CD1c-positive myeloid dendritic cell (primary cell): ENCODE measurements around the gene HSD17B14.

Experiments used
- DNase-seq: peaks from one replicate; pipeline ENCODE4 v3.0.0-alpha.2; 2016; ENCODE audit errors: extremely low spot score

Gene HSD17B14

GRCh38 chr19:48826606-48827020 is 9.7 kb downstream of the HSD17B14 start:
- no peak for DNase-seq

DNA sequence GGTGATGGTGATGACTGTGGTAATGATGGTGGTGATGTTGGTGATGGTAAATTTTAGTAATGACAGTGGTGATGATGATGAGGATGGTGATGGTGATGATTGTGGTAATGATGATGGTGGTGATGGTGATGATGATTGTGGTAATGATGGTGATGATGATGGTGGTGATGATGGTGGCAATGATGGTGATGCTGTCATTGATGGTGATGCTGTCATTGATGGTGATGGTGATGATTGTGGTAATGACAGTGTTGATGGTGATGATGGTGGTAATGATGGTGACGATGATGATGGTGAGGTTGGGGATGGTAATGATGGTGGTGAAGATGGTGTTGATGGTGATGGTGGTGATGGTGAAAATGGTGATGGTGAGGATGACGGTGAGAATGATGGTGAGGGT is 13.8 kb downstream of the HSD17B14 start:
- no peak for DNase-seq

- DNase-seq, result no peak
Observed at GRCh38 chr19:48821633-48822032, 14.7 kb downstream of the HSD17B14 start.

- DNase-seq, result no peak
Observed at GRCh38 chr19:48819366-48819816, 16.9 kb downstream of the HSD17B14 start.

GRCh38 chr19:48818234-48818820 is 18.0 kb downstream of the HSD17B14 start:
- DNase-seq, result no peak

DNA sequence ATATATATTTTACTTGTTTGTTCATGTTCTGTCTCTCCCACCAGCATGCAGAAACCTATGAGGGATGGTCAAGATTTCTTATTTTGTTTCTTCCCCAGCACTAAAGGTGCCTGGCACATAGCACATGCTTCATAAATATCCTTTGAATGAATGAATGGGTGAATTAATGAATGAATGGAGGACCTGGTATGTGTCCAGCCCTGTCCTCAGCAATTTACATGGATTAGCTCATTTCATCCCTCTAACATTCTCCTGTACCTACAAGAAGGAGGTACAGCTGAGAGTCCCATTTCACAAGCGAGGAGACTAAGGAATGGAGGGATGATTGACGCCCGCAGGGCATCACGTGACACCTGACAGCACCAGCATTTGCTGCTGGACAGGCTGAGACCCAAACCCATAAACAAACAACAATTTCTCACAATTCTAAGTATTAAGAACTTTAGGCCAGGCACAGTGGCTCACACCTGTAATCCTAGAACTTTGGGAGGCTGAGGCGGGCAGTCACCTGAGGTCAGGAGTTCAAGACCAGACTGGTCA is 18.6 kb downstream of the HSD17B14 start:
- no peak for DNase-seq

DNA sequence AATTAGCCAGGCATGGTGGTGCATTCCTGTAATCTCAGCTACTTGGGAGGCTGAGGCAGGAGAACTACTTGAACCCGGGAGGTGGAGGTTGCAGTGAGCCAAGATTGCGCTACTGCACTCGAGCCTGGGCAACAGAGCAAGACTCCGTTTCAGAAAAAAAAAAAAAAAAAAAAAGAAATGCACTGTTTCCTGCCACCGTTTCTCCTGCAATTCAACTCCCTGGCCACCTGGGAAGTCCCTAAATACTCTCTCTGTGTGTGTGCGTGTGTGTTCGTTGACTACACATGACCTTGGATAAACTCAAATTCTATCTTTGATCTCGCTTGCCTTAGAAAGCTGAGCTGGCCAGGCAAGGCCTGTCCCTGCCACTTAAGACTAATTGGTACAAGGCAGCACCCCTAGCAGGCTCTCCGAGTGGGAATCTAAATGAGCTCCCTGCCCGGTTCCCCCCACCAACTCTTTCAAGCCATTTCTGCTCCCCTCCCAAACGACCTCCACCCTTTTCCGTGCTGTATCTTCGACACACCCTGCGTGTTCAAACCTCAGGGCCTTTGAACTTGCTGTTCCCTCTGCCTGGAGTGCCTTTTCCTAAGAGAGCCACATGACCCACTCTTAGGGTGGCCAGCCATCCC is 20.3 kb downstream of the HSD17B14 start:
- no peak for DNase-seq

- DNase-seq, result no peak
Observed at GRCh38 chr19:48814895-48815294, 21.4 kb downstream of the HSD17B14 start.

DNA sequence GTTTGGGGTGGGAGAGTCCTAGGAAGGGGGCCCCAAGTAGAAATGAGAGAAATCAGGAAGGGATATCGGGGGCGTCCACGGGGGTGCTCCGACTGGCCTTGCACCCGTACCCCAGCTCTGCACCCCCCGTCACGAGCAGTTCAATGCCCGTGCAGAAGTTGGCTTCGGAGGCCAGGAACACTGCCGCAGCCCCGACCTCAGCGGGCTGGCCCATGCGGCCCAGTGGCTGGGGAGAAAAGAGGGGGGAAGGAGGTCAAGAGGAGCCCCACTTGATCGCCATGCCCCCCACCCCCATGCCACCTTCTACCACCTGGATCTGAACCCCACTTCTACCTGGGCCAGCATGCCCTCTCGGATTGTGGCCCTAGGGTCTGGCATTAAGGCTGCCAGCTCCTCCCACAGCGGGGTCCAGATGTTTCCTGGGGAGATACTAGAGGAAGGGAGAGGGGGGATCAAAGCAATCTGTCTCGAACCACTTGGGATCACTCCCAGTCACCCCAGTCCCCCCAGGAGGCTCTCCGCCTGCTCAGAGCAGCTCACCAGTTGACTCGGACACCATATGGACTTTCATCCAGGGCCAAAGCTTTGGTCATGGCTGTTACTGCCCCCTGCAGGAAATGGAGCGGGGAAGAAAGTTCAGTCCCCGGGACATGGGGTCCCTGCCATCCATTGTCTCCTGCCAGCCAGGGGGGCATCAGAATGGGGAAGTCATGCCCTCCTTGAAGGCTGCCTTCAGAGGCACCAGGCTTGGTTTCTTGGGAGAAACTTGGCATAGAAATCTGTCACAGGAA is 23.0 kb downstream of the HSD17B14 start:
- no peak for DNase-seq

DNA sequence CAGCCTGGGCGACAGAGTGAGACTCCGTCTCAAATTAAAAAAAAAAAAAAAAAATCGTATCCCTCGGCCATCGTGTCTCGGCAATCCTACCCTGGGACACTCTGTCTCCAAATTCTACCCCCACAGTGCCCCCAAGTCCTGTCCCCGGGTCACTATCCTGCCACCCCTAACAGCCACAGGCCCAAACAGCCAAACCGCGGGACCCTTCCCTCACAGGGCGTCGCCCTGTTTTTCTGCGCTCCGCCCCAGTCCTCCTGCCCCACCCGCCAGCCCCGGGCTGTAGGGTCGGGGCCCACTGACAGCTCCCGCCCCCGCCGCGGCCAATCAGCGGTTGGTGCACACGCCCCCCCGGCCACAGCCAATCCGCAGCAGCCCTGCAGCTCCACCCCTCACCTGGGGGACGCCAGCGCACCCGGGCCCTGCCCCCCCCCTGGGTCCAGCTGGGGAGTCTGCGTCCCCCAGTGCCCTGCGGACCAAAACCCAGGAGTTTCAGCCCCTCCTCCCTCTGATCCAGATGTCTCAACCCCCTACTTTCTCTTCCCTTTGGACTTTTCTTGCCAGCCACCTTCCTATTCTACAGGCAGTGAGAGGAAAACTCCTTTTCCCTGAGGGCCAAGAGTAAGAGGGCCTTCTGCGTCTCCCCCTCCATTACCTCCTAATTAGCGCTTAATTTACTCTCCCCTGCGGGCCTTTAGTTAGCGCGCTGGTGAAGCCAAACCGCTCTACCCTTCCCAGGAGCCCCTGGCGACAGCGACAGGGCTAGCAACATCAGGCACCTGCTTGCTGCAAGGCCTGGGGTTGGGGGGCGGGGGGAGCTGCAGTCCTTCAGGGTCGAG is 24.0 kb downstream of the HSD17B14 start:
- peak; percentile 57 for DNase-seq

- DNase-seq, result peak; percentile 11
Observed at GRCh38 chr19:48810151-48810550, 26.1 kb downstream of the HSD17B14 start.

DNA sequence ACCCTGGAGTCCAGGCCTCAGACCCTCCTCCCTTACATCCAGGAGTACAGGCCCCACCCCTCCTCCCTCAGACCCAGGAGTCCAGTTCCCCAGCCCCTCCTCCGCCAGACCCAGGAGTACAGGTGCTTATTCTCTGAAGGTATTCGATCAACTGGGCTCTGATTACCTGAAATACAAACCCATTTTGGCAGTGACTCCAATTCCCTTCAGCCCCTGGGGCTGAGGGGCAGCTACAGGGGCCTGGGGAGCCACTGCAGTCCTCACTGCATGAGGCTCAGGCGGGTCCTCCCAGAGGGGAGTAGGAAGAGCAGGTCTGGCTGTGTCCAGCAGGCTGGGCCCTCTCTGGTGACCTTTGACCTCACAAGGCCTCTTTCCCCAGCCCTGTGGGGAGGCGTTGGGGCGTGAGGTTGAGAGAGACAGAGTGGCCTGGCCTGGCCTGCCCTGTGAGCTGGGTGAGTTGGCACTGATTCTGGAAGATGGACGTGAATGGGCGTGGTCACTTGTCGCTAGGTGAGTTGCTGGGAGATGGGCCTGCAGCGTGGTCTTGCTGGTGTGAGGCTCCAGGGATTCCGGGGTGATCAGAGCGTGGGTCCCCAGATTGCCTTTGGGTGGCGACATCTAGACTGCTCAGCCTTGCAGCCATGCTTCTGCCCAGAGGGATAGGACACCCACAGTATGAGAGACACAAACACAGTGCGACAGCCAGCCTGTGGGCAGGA is 28.5 kb downstream of the HSD17B14 start:
- no peak for DNase-seq

GRCh38 chr19:48806818-48807589 is 29.3 kb downstream of the HSD17B14 start:
- DNase-seq, result no peak

DNA sequence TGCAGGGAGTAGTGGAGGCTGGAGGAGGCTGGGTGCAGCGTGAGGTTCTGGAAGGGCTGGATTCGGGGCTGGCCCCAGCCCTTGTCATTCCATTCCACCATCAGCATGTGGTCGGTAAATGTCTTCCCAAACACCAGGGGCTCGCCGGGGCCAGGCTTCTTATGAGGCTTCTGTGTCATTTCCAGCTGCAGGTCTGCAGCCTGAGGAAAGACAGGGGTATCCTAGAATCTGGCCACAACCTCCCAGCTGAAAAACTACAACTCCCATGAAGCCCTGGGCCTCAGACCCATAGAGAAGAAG is 29.8 kb downstream of the HSD17B14 start:
- DNase-seq, result peak; percentile 63

DNA sequence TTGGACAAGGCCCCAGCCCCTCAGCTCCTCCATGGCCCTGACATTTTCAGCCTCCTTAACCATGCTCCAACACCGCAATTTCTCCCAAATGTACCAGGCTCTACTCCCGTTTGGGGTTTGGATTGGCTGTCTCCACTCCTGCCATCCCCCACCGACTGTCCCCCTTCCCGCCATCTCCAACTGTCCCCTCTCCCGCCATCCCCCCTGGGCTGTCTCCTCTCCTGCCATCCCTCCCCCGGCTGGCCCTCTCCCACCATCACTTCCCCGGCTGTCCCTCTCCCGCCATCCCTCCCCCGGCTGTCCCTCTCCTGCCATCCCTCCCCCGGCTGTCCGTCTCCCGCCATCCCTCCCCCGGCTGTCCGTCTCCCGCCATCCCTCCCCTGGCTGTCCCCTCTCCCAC is 30.8 kb downstream of the HSD17B14 start:
- DNase-seq, result no peak

DNA sequence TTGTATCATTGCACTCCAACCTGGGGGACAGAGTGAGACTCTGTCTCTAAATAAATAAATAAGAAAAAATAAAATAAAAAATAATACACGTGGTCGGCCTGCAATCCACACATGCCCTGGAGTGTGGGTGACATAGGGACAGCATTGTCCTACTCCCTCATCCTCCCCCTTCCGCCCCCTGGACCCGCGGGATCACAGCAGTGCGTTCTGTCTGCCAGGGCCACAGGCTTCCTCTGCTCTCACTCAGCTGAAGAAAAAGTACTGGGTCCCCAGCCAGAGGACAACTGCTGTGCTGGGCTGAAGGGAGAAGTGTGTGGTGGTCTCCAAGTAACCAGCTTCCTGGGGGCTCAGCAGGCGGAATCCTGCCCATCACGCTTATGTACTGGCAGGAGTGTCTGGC is 31.8 kb downstream of the HSD17B14 start:
- DNase-seq, result no peak

GRCh38 chr19:48802623-48803022 is 33.7 kb downstream of the HSD17B14 start:
- DNase-seq, result no peak

GRCh38 chr19:48799358-48800300 is 36.7 kb downstream of the HSD17B14 start:
- DNase-seq, result no peak

- no peak for DNase-seq
Observed at GRCh38 chr19:48798937-48799336, 37.4 kb downstream of the HSD17B14 start.
